Measurements from ENCODE around the gene MAGI3. TPM values are rescaled to one million over a fixed set of nuclear protein-coding genes. Genes with fewer than 3 reads are reported as not detected.
"Not testable (repeated sequence)": the region's sequence is repeated elsewhere in the genome, so short reads cannot be mapped to it uniquely, and the experiment has no call there.

Gene MAGI3
- total RNA-seq, 3 donors from 2014 or later (not counting 1 experiment from before 2014, with no cell fraction given) = 0.61 to 1.6 (median 0.66) TPM

DNA sequence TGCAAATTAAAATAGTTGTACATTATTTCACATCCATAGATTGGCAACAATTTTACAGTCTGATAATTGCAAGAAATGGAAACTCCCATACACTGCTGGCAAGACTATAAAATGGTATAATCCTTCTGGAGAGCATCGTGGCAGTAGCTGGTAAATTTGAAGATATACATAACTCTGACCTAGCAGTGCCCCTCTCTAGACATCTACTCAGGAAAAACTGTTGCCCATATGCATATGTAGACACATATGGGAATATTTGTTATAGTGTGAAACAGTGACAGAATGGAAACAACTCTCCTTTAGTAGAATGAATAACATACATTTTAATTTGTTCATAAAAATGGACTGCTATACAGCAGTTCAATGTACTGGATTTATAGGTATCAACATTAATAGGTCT lies 191.8 kb downstream of the MAGI3 start:
- Mint-ChIP-seq H3K4me3 (no peak overlapping the region), H3K27me3 (ENCODE audit: low read depth in 2 of 2) (peaks cover 0 to 3% of the 10 kb centered on the region in 2 donors), H3K9me3 (no peaks in the 10 kb centered on the region), H3K27ac (no peak overlapping the region), H3K4me1 (no peaks in the 10 kb centered on the region), H3K36me3 (no peaks in the 10 kb centered on the region)
- ATAC-seq = no peak
- no peaks in the 10 kb centered on the region for H3K4me1 ChIP-seq (ENCODE audit: control insufficient read depth, insufficient read depth, low read length)
- intact Hi-C loops (cut with micrococcal nuclease) = no loop called here
- no peak overlapping the region for H3K27ac ChIP-seq (ENCODE audit: low read length)
- H3K36me3 ChIP-seq (ENCODE audit: control insufficient read depth, insufficient read depth, low read length) = no peaks in the 10 kb centered on the region
- H3K27me3 ChIP-seq (ENCODE audit: control insufficient read depth, insufficient read depth, low read length) = no peaks in the 10 kb centered on the region
- WGBS (ENCODE audit: insufficient coverage) = no CpG with 5 or more reads among the region's 1 CpG
- H3K4me3 ChIP-seq (ENCODE audit: low read length) = no peak overlapping the region
- H3K9me3 ChIP-seq (ENCODE audit: control insufficient read depth, insufficient read depth, low read length) = no peaks in the 10 kb centered on the region
- no peak for DNase-seq
- no peak for TF ChIP-seq CTCF (IDR thresholded peaks at IDR 0.05)

DNA sequence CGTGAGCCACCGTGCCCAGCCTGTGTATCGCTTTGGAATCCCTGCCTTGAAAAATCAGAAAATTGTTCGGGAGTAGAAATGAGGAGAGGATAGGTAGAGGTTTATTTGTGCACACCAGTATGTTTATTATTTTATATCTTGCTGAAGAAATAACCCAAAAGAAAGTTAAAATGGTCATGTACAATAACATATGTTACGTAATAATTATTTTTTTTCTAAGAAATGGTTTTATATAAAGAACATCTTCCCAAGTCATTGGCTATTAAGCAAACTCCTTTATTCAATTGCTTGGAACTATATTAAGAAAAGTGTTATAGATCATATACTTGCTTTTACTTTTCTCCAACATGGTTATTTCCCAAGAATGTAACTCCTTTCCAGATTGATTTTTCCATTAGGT lies 197.2 kb downstream of the MAGI3 start:
- Mint-ChIP-seq H3K27ac (no peak overlapping the region), H3K27me3 (ENCODE audit: low read depth in 2 of 2) (no peaks in the 10 kb centered on the region), H3K36me3 (no peaks in the 10 kb centered on the region), H3K9me3 (no peaks in the 10 kb centered on the region), H3K4me1 (no peaks in the 10 kb centered on the region), H3K4me3 (no peak overlapping the region)
- intact Hi-C loops (cut with micrococcal nuclease) = no loop called here
- no peaks in the 10 kb centered on the region for H3K9me3 ChIP-seq (ENCODE audit: control insufficient read depth, insufficient read depth, low read length)
- ATAC-seq (no peak), DNase-seq (no peak)
- H3K27ac ChIP-seq (ENCODE audit: low read length) = no peak overlapping the region
- H3K27me3 ChIP-seq (ENCODE audit: control insufficient read depth, insufficient read depth, low read length) = no peaks in the 10 kb centered on the region
- H3K4me1 ChIP-seq (ENCODE audit: control insufficient read depth, insufficient read depth, low read length) = no peaks in the 10 kb centered on the region
- 78% methylated on average over 4 of the region's 5 CpGs for WGBS (ENCODE audit: insufficient coverage)
- no peak overlapping the region for H3K4me3 ChIP-seq (ENCODE audit: low read length)
- no peak for TF ChIP-seq CTCF (IDR thresholded peaks at IDR 0.05)
- no peaks in the 10 kb centered on the region for H3K36me3 ChIP-seq (ENCODE audit: control insufficient read depth, insufficient read depth, low read length)

DNA sequence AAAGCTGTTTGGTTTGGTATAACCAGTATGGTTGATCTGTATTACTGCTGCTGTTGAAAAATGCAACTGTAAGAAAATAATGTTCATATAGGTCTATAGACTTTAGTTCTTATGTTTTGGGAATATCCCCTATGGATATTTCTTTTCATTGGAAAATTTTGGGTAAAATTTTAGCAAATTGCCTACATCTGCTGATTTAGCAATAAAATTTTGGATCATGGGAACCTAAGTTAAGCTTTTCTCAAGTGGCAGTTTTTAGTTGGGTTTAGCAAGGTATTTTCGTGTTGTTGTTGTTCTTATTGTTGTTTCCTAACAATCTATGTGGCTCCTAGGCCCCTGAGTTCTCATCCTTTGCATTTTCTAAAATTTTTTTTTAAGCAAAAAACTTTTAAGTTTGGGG lies 201.9 kb downstream of the MAGI3 start:
- peaks cover 6 to 12% of the 10 kb centered on the region in 2 donors for H3K9me3 Mint-ChIP-seq
- H3K4me3 Mint-ChIP-seq = no peak overlapping the region
- H3K27me3 Mint-ChIP-seq (ENCODE audit: low read depth in 2 of 2) = no peaks in the 10 kb centered on the region
- H3K27me3 ChIP-seq (ENCODE audit: control insufficient read depth, insufficient read depth, low read length) = no peaks in the 10 kb centered on the region
- no peaks in the 10 kb centered on the region for H3K4me1 ChIP-seq (ENCODE audit: control insufficient read depth, insufficient read depth, low read length)
- no peak for ATAC-seq
- 57% methylated on average over 1 of the region's 1 CpG for WGBS (ENCODE audit: insufficient coverage)
- H3K4me1 Mint-ChIP-seq = no peaks in the 10 kb centered on the region
- H3K36me3 ChIP-seq (ENCODE audit: control insufficient read depth, insufficient read depth, low read length) = no peaks in the 10 kb centered on the region
- H3K4me3 ChIP-seq (ENCODE audit: low read length) = no peak overlapping the region
- TF ChIP-seq CTCF (IDR thresholded peaks at IDR 0.05) = no peak
- H3K27ac Mint-ChIP-seq = no peak overlapping the region
- no peak for DNase-seq
- intact Hi-C loops (cut with micrococcal nuclease) = no loop called here
- no peaks in the 10 kb centered on the region for H3K9me3 ChIP-seq (ENCODE audit: control insufficient read depth, insufficient read depth, low read length)
- H3K27ac ChIP-seq (ENCODE audit: low read length) = no peak overlapping the region
- peaks cover 5% of the 10 kb centered on the region for H3K36me3 Mint-ChIP-seq

DNA sequence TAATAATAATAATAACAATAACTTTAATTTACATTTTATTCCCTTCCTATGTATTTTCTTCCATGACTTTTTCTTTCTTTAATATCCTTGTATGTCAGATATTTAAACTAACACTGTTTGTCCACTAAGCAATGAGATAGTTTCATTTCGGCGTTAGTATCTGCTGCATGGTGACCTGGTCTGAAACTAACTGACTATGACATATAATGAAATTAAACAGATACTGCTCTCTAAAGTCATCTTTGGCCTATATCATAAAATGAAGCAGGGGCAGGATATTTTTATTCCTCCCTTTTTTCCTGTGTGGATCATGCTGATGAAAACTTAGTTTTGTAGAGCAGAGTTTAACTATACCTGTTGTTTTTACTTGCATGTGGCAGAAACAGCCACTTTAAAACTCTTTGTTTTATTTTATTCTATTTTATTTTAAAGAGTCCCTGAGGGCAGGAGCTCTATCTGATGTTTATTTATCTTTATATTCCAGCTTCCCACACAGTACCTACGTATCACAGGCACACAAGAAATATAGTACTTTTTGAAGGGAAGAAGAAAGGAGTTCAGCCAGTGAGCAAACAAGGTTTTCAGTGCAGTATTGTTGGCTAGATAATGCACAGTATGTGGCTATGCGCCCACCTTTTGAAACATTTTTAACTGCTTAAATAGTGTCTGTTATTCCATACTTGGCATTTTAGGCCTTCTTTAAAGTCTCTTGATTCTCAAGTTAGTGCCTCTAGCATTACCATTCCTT lies 203.4 kb downstream of the MAGI3 start:
- Mint-ChIP-seq H3K9me3 (peaks cover 8 to 20% of the 10 kb centered on the region in 2 donors), H3K4me3 (no peak overlapping the region), H3K36me3 (peaks cover 18% of the 10 kb centered on the region), H3K4me1 (no peaks in the 10 kb centered on the region), H3K27me3 (ENCODE audit: low read depth in 2 of 2) (no peaks in the 10 kb centered on the region), H3K27ac (no peak overlapping the region)
- H3K4me1 ChIP-seq (ENCODE audit: control insufficient read depth, insufficient read depth, low read length) = no peaks in the 10 kb centered on the region
- WGBS (ENCODE audit: insufficient coverage) = 86% methylated on average over 3 of the region's 4 CpGs
- no peak overlapping the region for H3K4me3 ChIP-seq (ENCODE audit: low read length)
- intact Hi-C loops (cut with micrococcal nuclease) = no loop called here
- peaks cover 4% of the 10 kb centered on the region for H3K9me3 ChIP-seq (ENCODE audit: control insufficient read depth, insufficient read depth, low read length)
- DNase-seq = no peak
- no peak for TF ChIP-seq CTCF (IDR thresholded peaks at IDR 0.05)
- H3K27me3 ChIP-seq (ENCODE audit: control insufficient read depth, insufficient read depth, low read length) = no peaks in the 10 kb centered on the region
- no peak for ATAC-seq
- H3K36me3 ChIP-seq (ENCODE audit: control insufficient read depth, insufficient read depth, low read length) = no peaks in the 10 kb centered on the region
- H3K27ac ChIP-seq (ENCODE audit: low read length) = no peak overlapping the region

- H3K4me3 Mint-ChIP-seq; ATAC-seq; H3K4me3 ChIP-seq (ENCODE audit: low read length); DNase-seq; H3K4me1 Mint-ChIP-seq; H3K9me3 ChIP-seq (ENCODE audit: control insufficient read depth, insufficient read depth, low read length); H3K27me3 Mint-ChIP-seq (ENCODE audit: low read depth in 2 of 2); H3K36me3 Mint-ChIP-seq; H3K27ac Mint-ChIP-seq; intact Hi-C loops (cut with micrococcal nuclease); H3K27ac ChIP-seq (ENCODE audit: low read length); H3K9me3 Mint-ChIP-seq; H3K36me3 ChIP-seq (ENCODE audit: control insufficient read depth, insufficient read depth, low read length); H3K27me3 ChIP-seq (ENCODE audit: control insufficient read depth, insufficient read depth, low read length); H3K4me1 ChIP-seq (ENCODE audit: control insufficient read depth, insufficient read depth, low read length): not testable (repeated sequence)
- WGBS (ENCODE audit: insufficient coverage) = 93% methylated on average over 3 of the region's 5 CpGs
Measured at GRCh38 chr1:113604466-113604865, 214.2 kb downstream of the MAGI3 start.

Measured in natural killer cell (primary cell).